ENCODE measurements around the gene FN1. TPM values are rescaled to one million over a fixed set of nuclear protein-coding genes. Genes with fewer than 3 reads are reported as not detected.

The FN1 gene
- total RNA-seq, 1 experiment from 2014 or later, result 11.1 TPM

GRCh38 chr2:215358891-215359575 lies 76.8 kb downstream of the FN1 start:
- H3K27ac ChIP-seq (ENCODE audit: low read depth, low read length), result no peak overlapping the region
- H3K9me2 ChIP-seq (ENCODE audit: insufficient read depth), result no peaks in the 10 kb centered on the region
- no peak overlapping the region for H3K4me2 ChIP-seq (ENCODE audit: low read length)
- POLR2A ChIA-PET, result no interaction called here
- H3K4me1 ChIP-seq (ENCODE audit: control insufficient read depth in 1 of 2, insufficient read depth in 2 of 2, low read length in 2 of 2), result no peaks in the 10 kb centered on the region
- no peak overlapping the region for H2AFZ ChIP-seq (ENCODE audit: low read depth, low read length, poor library complexity, severe bottlenecking)
- H3K27me3 ChIP-seq (ENCODE audit: insufficient read depth, low read length), result no peaks in the 10 kb centered on the region
- no peak for ATAC-seq
- CTCF ChIA-PET, result no interaction called here
- no peak overlapping the region for H3K9ac ChIP-seq (ENCODE audit: low read length)
- TF ChIP-seq SRF (IDR thresholded peaks at IDR 0.05; ENCODE audit: low read depth) (no peak), SIN3A (IDR thresholded peaks at IDR 0.05; ENCODE audit: low read depth) (no peak), ELF1 (IDR thresholded peaks at IDR 0.05; ENCODE audit: borderline replicate concordance, low read depth) (no peak), POLR2AphosphoS5 (IDR thresholded peaks at IDR 0.05; ENCODE audit: low read depth, low read length) (no peak), POLR2A (IDR thresholded peaks at IDR 0.05; ENCODE audit: borderline replicate concordance, extremely low read depth, insufficient read depth, insufficient read length) (no peak), ZFX (IDR thresholded peaks at IDR 0.05) (no peak), CTCF (IDR thresholded peaks at IDR 0.05 in 2 of 3, conservative IDR thresholded peaks at IDR 0.05 in 1 of 3; ENCODE audit: borderline replicate concordance in 1 of 3, insufficient read depth in 1 of 3, low read depth in 2 of 3, low read length in 2 of 3) (no peak), ATF3 (IDR thresholded peaks at IDR 0.05) (no peak), YY1 (IDR thresholded peaks at IDR 0.05; ENCODE audit: extremely low read depth, insufficient replicate concordance, low read depth, low read length) (no peak), ZNF274 (IDR thresholded peaks at IDR 0.05; ENCODE audit: low read depth, low read length) (no peak)
- no TSS peak for BruUV-seq (replicated peaks)
- H4K20me1 ChIP-seq (ENCODE audit: insufficient read depth), result no peaks in the 10 kb centered on the region
- no peaks in the 10 kb centered on the region for H3K9me3 ChIP-seq (ENCODE audit: control insufficient read depth in 1 of 2, insufficient read depth in 1 of 2, low read depth in 1 of 2, low read length in 2 of 2)
- no peaks in the 10 kb centered on the region for H3K79me2 ChIP-seq (ENCODE audit: insufficient read depth, low read length)
- RAD21 ChIA-PET (ENCODE audit: low non-redundant PET in 1 of 2, low total read pairs in 2 of 2, uncharacterized antibody in 2 of 2, unreplicated experiment in 2 of 2), result no interaction called here
- no peak for DNase-seq (ENCODE audit: low read depth, low spot score)
- intact Hi-C loops (cut with micrococcal nuclease), result no loop called here
- peaks cover 0 to 11% of the 10 kb centered on the region in 2 experiments; a peak in 2 of 4 replicates for H3K36me3 ChIP-seq (ENCODE audit: control insufficient read depth in 1 of 2, insufficient read depth in 2 of 2, low read length in 2 of 2)
- no peak overlapping the region for H3K4me3 ChIP-seq (replicated peaks in 1 of 2; ENCODE audit: low read depth in 1 of 2, low read length in 2 of 2)
